ENCODE measurements around the gene CLCN1.

DNA sequence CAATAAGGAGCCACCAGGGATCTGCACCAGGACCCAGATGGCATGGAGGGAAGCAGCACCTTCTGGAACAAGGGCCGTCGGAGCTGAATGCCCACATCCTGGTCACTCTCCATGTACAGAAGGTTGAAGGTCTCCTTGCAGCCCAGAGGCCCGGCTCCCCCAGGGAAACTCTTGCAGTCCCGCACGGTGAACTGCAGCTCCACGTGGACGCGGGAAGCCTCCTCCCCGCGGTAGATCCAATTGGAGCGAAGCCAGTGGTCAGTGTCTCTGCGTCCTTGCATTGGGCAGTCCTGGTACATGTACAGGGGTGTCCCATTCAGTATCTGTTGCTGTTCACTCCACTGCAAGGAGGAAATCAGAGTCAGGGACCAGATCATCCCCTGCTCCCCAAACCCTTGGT lies 85.4 kb downstream of the CLCN1 start:
- TF ChIP-seq, protein P1, sequence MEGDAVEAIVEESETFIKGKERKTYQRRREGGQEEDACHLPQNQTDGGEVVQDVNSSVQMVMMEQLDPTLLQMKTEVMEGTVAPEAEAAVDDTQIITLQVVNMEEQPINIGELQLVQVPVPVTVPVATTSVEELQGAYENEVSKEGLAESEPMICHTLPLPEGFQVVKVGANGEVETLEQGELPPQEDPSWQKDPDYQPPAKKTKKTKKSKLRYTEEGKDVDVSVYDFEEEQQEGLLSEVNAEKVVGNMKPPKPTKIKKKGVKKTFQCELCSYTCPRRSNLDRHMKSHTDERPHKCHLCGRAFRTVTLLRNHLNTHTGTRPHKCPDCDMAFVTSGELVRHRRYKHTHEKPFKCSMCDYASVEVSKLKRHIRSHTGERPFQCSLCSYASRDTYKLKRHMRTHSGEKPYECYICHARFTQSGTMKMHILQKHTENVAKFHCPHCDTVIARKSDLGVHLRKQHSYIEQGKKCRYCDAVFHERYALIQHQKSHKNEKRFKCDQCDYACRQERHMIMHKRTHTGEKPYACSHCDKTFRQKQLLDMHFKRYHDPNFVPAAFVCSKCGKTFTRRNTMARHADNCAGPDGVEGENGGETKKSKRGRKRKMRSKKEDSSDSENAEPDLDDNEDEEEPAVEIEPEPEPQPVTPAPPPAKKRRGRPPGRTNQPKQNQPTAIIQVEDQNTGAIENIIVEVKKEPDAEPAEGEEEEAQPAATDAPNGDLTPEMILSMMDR (IDR thresholded peaks at IDR 0.05; ENCODE audit: low read length) = no peak
- TF ChIP-seq EZH2 (optimal IDR thresholded peaks at IDR 0.05; ENCODE audit: low read depth, low read length) (no peak), EZH2phosphoT487 (IDR thresholded peaks at IDR 0.05; ENCODE audit: low read length) (no peak)
